Esophagus muscularis mucosa (tissue), 4 donors: ENCODE results near the gene CYB5A. TPM values are rescaled to one million over a fixed set of nuclear protein-coding genes. Genes with fewer than 3 reads are reported as not detected.

Source experiments
- DNase-seq: peaks from one replicate; pipeline ENCODE4 v3.0.0-alpha.2; 2017; ENCODE audit errors: extremely low spot score
- H3K27ac ChIP-seq, 4 donors: fragments of 200-600 bp; sonication (generic); replicated peaks in 1 of 4; 1 replicate in 3 of 4; 2 replicates in 1 of 4; pipeline ENCODE4 v1.5.1; 2016 to 2019; ENCODE audit warnings: mild to moderate bottlenecking in 1 of 4
- H3K27me3 ChIP-seq, 4 donors: fragments of 200-600 bp; sonication (generic); one replicate each; pipeline versions ENCODE4 v1.5.1 to v1.6.0; 2016 to 2019
- H3K36me3 ChIP-seq, 4 donors: fragments of 200-600 bp; sonication (generic); one replicate each; pipeline ENCODE4 v1.5.1; 2016 to 2019
- H3K4me1 ChIP-seq, 4 donors: fragments of 200-600 bp; sonication (generic); one replicate each; pipeline ENCODE4 v1.5.1; 2016 to 2019
- H3K4me3 ChIP-seq, 4 donors: fragments of 200-600 bp; sonication (generic); 1 replicate in 2 of 4; 2 replicates in 2 of 4; pipeline ENCODE4 v1.5.1; 2016 to 2019; ENCODE audit warnings: mild to moderate bottlenecking in 4 of 4, moderate library complexity in 1 of 4
- H3K9me3 ChIP-seq, 4 donors: fragments of 200-600 bp; sonication (generic); 1 replicate in 3 of 4; 2 replicates in 1 of 4; pipeline ENCODE4 v1.5.1; 2016 to 2019
- EP300 ChIP-seq: sonication (generic); formaldehyde crosslinking; IDR thresholded peaks from one replicate; pipeline ENCODE4 v1.6.1; 2017; ENCODE audit warnings: antibody characterized with exemption
- POLR2A ChIP-seq: fragments of 450-650 bp; IDR thresholded peaks from one replicate; pipeline ENCODE4 v1.6.1; 2017; ENCODE audit warnings: antibody characterized with exemption, moderate library complexity, mild to moderate bottlenecking, low read depth
- POLR2AphosphoS5 ChIP-seq, 2 donors: sonication (generic); formaldehyde crosslinking; IDR thresholded peaks; one replicate each; pipeline ENCODE4 v1.6.1; 2017; ENCODE audit warnings: antibody characterized with exemption in 2 of 2
- WGBS: methylation state at CpG from one replicate; pipeline ENCODE4 v1.1.5; 2018; 5-methylcytosine and 5-hydroxymethylcytosine counted together
- intact Hi-C: fragments of 100-400 bp; cut with DNase I; formaldehyde crosslinking; loops from one replicate; pipeline ENCODE4 v1.15.1; 2023
- total RNA-seq, 4 donors: library from RNA; depleted of rRNA; stranded (reverse); fragments of >200 nt; gene quantifications; one replicate each; pipeline versions ENCODE4 v1.1.0 to v1.2.1, GENCODE V29; 2016
- TF ChIP-seq, protein P1 (sequence below), 3 experiments: fragments of 200-600 bp in 2 of 3; fragments of 450-650 bp in 1 of 3; sonication (generic) in 2 of 3; IDR thresholded peaks; one replicate each; pipeline ENCODE4 v1.5.1; 2017 to 2019; ENCODE audit warnings: antibody characterized with exemption in 3 of 3, mild to moderate bottlenecking in 2 of 3, moderate library complexity in 1 of 3

The CYB5A gene
- total RNA-seq, 4 donors from 2014 or later = 77.7 to 99.4 (median 81.5) TPM

DNA sequence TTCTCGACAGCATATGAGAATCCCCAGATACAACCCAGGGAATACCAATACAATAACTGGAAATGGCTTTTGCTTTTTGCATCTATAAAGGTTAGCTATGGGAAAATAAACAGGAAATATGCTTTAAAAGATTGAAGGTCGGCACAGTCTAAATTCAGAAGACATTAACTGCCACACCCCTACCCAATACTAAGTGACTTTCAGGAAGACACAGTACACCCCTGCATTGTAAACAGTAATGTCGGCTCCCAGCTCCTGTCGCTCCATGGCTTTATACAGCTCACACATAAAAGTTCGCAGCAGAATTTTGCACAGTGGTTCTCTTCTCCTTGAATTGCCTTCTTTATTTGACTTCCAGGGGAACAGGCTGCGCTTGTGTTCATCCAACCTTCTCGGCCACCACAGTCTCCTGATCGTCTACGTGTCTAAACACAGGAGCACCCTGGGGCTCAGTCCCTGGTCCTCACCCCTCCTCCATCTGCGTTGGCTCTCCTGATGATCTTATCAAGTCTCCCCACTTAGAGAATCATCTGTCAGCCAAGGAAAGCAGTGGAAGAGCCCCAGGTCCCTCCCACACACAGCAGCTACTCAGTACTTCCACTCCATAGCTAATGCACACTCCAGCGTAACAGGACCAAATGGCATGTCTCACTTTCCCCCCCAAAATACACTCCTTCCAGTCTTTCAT lies 22.7 kb downstream of the CYB5A start:
- Histone ChIP-seq H3K4me1 (peaks cover 12 to 23% (median 19%) of the 10 kb centered on the region in 4 donors), H3K4me3 (no peak overlapping the region), H3K9me3 (no peaks in the 10 kb centered on the region), H3K36me3 (peaks cover 0 to 19% (median 1%) of the 10 kb centered on the region in 4 donors), H3K27ac (no peak overlapping the region), H3K27me3 (no peaks in the 10 kb centered on the region)
- WGBS = 78% methylated on average over 11 of the region's 11 CpGs
- no peak for DNase-seq
- intact Hi-C loops = no loop called here
- TF ChIP-seq, protein P1, sequence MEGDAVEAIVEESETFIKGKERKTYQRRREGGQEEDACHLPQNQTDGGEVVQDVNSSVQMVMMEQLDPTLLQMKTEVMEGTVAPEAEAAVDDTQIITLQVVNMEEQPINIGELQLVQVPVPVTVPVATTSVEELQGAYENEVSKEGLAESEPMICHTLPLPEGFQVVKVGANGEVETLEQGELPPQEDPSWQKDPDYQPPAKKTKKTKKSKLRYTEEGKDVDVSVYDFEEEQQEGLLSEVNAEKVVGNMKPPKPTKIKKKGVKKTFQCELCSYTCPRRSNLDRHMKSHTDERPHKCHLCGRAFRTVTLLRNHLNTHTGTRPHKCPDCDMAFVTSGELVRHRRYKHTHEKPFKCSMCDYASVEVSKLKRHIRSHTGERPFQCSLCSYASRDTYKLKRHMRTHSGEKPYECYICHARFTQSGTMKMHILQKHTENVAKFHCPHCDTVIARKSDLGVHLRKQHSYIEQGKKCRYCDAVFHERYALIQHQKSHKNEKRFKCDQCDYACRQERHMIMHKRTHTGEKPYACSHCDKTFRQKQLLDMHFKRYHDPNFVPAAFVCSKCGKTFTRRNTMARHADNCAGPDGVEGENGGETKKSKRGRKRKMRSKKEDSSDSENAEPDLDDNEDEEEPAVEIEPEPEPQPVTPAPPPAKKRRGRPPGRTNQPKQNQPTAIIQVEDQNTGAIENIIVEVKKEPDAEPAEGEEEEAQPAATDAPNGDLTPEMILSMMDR (IDR thresholded peaks at IDR 0.05) = no peak
- TF ChIP-seq POLR2A (no peak), POLR2AphosphoS5 (IDR thresholded peaks at IDR 0.05) (no peak), EP300 (no peak)

DNA sequence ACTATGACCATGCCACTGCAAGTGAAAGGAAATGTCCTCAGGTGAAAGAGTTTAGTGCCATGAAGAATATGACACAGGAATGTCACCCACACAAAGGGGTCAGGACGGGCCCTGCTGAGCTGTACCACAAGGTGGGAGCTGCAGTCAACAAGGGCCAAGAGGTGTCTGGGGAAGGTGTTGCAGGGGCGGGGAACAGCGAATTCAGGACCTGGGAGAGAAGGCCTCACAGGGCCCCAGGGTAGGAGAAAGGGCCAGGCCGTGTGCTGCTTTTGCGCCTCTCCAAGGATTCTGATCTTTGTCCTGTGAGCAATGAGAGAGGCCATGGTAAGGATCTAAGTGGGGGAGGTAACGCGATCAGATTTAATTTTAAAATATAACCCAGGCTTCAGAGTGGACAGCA lies 23.6 kb downstream of the CYB5A start:
- H3K27me3 ChIP-seq = no peaks in the 10 kb centered on the region
- TF ChIP-seq, protein P1 (IDR thresholded peaks at IDR 0.05) = no peak
- TF ChIP-seq EP300 (no peak), POLR2A (no peak), POLR2AphosphoS5 (IDR thresholded peaks at IDR 0.05) (no peak)
- WGBS = 97% methylated on average over 7 of the region's 7 CpGs
- no peaks in the 10 kb centered on the region for H3K9me3 ChIP-seq
- no peak overlapping the region for H3K27ac ChIP-seq
- no peak for DNase-seq
- no peak overlapping the region for H3K4me3 ChIP-seq
- H3K4me1 ChIP-seq = peaks cover 4 to 14% (median 10%) of the 10 kb centered on the region in 4 donors
- intact Hi-C loops = no loop called here
- H3K36me3 ChIP-seq = peaks cover 0 to 22% (median 3%) of the 10 kb centered on the region in 4 donors

DNA sequence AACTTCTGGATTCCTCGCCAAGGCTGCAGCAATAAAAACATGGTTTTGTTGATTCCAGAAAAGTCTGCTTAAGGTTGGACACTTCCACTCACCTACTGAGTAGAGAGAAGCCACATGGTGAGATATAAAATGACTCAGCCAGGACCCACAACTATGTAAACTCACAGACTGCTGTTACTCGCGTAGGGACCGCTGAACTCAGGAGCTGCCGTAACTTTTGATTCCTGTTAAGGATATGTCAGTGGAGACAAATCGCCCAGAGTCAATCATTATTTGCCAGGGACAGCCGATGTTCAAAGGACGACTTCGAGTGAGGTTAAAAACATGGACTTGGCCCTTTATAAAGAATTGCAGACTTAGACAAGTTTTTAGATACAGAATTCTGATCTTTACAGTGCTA lies 25.6 kb downstream of the CYB5A start:
- no peak for DNase-seq
- no peaks in the 10 kb centered on the region for H3K9me3 ChIP-seq
- no peak for TF ChIP-seq EP300
- no peak for TF ChIP-seq POLR2A
- TF ChIP-seq, protein P1 (IDR thresholded peaks at IDR 0.05) = no peak
- TF ChIP-seq POLR2AphosphoS5 (IDR thresholded peaks at IDR 0.05) = no peak
- no peak overlapping the region for H3K4me3 ChIP-seq
- no peaks in the 10 kb centered on the region for H3K27me3 ChIP-seq
- 71% methylated on average over 9 of the region's 9 CpGs for WGBS
- peaks cover 0 to 14% (median 8%) of the 10 kb centered on the region in 4 donors for H3K4me1 ChIP-seq
- intact Hi-C loops = no loop called here
- H3K27ac ChIP-seq = no peak overlapping the region
- H3K36me3 ChIP-seq = peaks cover 4 to 43% (median 20%) of the 10 kb centered on the region in 4 donors

DNA sequence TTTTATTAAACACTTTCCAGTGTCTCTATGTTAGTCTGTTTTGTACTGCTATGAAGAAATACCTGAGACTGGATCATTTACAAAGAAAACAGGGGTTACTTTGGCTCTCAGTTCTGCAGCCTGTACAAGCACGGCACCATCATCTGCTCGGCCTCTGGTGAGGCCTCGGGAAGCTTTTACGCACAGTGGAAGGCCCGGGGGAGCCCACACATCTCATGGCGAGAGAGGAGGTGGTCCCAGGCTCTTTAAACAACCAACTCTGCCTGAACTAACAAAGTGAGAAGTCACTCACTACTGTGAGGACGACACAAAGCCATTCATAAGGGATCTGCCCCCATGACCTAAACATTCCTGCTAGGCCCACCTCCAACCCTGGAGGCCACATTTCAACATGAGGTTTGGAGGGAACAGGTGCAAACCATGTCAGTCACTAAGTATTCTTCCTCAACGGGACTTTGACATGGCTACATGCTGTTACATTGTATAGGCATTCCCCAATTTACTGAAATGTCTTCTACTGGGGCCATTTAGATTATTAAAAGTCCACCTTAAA lies 26.1 kb downstream of the CYB5A start:
- TF ChIP-seq, protein P1 (IDR thresholded peaks at IDR 0.05) = no peak
- no peak for TF ChIP-seq EP300
- no peak for TF ChIP-seq POLR2AphosphoS5 (IDR thresholded peaks at IDR 0.05)
- TF ChIP-seq POLR2A = no peak
- no peak overlapping the region for H3K4me3 ChIP-seq
- no peaks in the 10 kb centered on the region for H3K27me3 ChIP-seq
- no peaks in the 10 kb centered on the region for H3K9me3 ChIP-seq
- WGBS = 95% methylated on average over 8 of the region's 8 CpGs
- intact Hi-C loops = no loop called here
- no peak for DNase-seq
- H3K4me1 ChIP-seq = peaks cover 0 to 14% (median 8%) of the 10 kb centered on the region in 4 donors
- no peak overlapping the region for H3K27ac ChIP-seq
- H3K36me3 ChIP-seq = peaks cover 4 to 45% (median 24%) of the 10 kb centered on the region in 4 donors
